A549 (cell line): Measurements from ENCODE around the gene BCOR. TPM values are rescaled to one million over a fixed set of nuclear protein-coding genes. Genes with fewer than 3 reads are reported as not detected.

ENCODE experiments used
- ATAC-seq, 2 experiments: fragments of 200-7000 bp in 1 of 2; fragments of >200 bp in 1 of 2; cut with Nextera tagmentation in 1 of 2; cut with Tn5 transposase in 1 of 2; 3 replicates each; pipeline versions ENCODE4 v1.8.0 to v1.9.1; 2018 to 2020; ENCODE audit warnings: mild to moderate bottlenecking in 1 of 2, moderate library complexity in 1 of 2
- CTCF ChIA-PET: fragments of 300-600 bp; sonication (Branson Sonifier 250); formaldehyde crosslinking; extraction: SDS; loops from one replicate; lab custom pipeline; 2021; ENCODE audit warnings: antibody characterized with exemption, inconsistent platforms; lab: Yijun Ruan, JAX
- POLR2A ChIA-PET: fragments of 350-600 bp; formaldehyde crosslinking; extraction: SDS; loops from one replicate; lab custom pipeline; 2021; ENCODE audit warnings: antibody characterized with exemption, inconsistent platforms; lab: Yijun Ruan, JAX
- DNase-seq, 2 experiments: peaks; one replicate each; pipeline versions ENCODE4 v3.0.0 to v3.0.0-alpha.2; 2011 to 2016; ENCODE audit warnings: low read depth in 1 of 2, low spot score in 1 of 2
- FAIRE-seq: peaks from 2 replicates; lab custom pipeline; 2011; peaks lifted over from hg19 to GRCh38; lab: Jason Lieb, UNC
- H3K27ac ChIP-seq, 2 experiments: fragments of >200 bp; sonication (Bioruptor Twin); formaldehyde crosslinking; 3 replicates each; pipeline ENCODE4 v1.5.1; 2016 to 2017
- H3K4me1 ChIP-seq: fragments of >200 bp; sonication (Bioruptor Twin); formaldehyde crosslinking; 3 replicates; pipeline ENCODE4 v1.6.1; 2016
- H3K4me2 ChIP-seq: fragments of >200 bp; sonication (Bioruptor Twin); formaldehyde crosslinking; 3 replicates; pipeline ENCODE4 v1.6.1; 2016
- H3K4me3 ChIP-seq: fragments of >200 bp; sonication (Bioruptor Twin); formaldehyde crosslinking; 3 replicates; pipeline ENCODE4 v1.5.1; 2016
- H3K9me3 ChIP-seq: fragments of >200 bp; sonication (Bioruptor Twin); formaldehyde crosslinking; 3 replicates; pipeline ENCODE4 v1.6.1; 2016
- BCL3 ChIP-seq: fragments of >200 bp; sonication (Bioruptor Twin); formaldehyde crosslinking; IDR thresholded peaks from 3 replicates; pipeline ENCODE4 v1.6.1; 2016
- CHD2 ChIP-seq: fragments of 150-350 bp; IDR thresholded peaks from 2 replicates; pipeline ENCODE4 v1.6.1; 2014; ENCODE audit warnings: low read length; ENCODE audit not compliant: partially characterized antibody
- CTCF ChIP-seq: fragments of >200 bp; sonication (Bioruptor Twin); formaldehyde crosslinking; IDR thresholded peaks from 3 replicates; pipeline ENCODE4 v1.5.1; 2016
- E2F6 ChIP-seq: IDR thresholded peaks from 2 replicates; pipeline ENCODE4 v1.6.1; 2012; ENCODE audit warnings: low read depth, borderline replicate concordance
- EHF ChIP-seq: fragments of 250-450 bp; sonication (Bioruptor Pico); IDR thresholded peaks from 2 replicates; pipeline ENCODE4 v1.5.0; 2020; ENCODE audit warnings: mild to moderate bottlenecking
- EHMT2 ChIP-seq: fragments of 200-600 bp; sonication (generic); IDR thresholded peaks from 2 replicates; pipeline ENCODE4 v1.6.1; 2016; ENCODE audit warnings: antibody characterized with exemption, low read depth, mild to moderate bottlenecking, moderate library complexity
- ESRRA ChIP-seq: fragments of 150-350 bp; IDR thresholded peaks from 2 replicates; pipeline ENCODE4 v1.6.1; 2014; ENCODE audit warnings: mild to moderate bottlenecking, low read length, borderline replicate concordance
- GATA3 ChIP-seq: IDR thresholded peaks from 2 replicates; pipeline ENCODE4 v1.6.1; 2012; ENCODE audit warnings: borderline replicate concordance
- HMGXB4 ChIP-seq: fragments of 250-450 bp; sonication (Bioruptor Pico); IDR thresholded peaks from 2 replicates; pipeline ENCODE4 v1.5.0; 2021; ENCODE audit warnings: mild to moderate bottlenecking, moderate library complexity, borderline replicate concordance
- HOXA7 ChIP-seq: fragments of 250-450 bp; sonication (Bioruptor Pico); IDR thresholded peaks from 2 replicates; pipeline ENCODE4 v1.5.0; 2020; ENCODE audit warnings: mild to moderate bottlenecking, moderate library complexity
- JUNB ChIP-seq: fragments of >200 bp; sonication (Bioruptor Twin); formaldehyde crosslinking; IDR thresholded peaks from 2 replicates; pipeline ENCODE4 v1.6.1; 2016
- KDM1A ChIP-seq: fragments of 200-600 bp; sonication (generic); IDR thresholded peaks from 2 replicates; pipeline ENCODE4 v1.6.1; 2016; ENCODE audit warnings: low read depth, mild to moderate bottlenecking
- MAZ ChIP-seq: fragments of 150-350 bp; IDR thresholded peaks from 2 replicates; pipeline ENCODE4 v1.6.1; 2014; ENCODE audit warnings: antibody characterized with exemption, low read depth, low read length, borderline replicate concordance
- NPAS2 ChIP-seq: fragments of 250-450 bp; sonication (Bioruptor Pico); IDR thresholded peaks from 2 replicates; pipeline ENCODE4 v1.8.0; 2022; ENCODE audit warnings: mild to moderate bottlenecking, moderate library complexity, borderline replicate concordance
- POLR2AphosphoS2 ChIP-seq: conservative IDR thresholded peaks from 2 replicates; pipeline ENCODE4 v1.6.1; 2012; ENCODE audit warnings: low read length, improper control_type of control experiment, inconsistent platforms
- RAD21 ChIP-seq, 2 experiments: fragments of >200 bp in 1 of 2; sonication (Bioruptor Twin) in 1 of 2; formaldehyde crosslinking in 1 of 2; IDR thresholded peaks in 1 of 2; conservative IDR thresholded peaks in 1 of 2; 2 replicates in 1 of 2; 3 replicates in 1 of 2; pipeline ENCODE4 v1.6.1; 2012 to 2018; ENCODE audit warnings: inconsistent platforms in 1 of 2
- RARB ChIP-seq: fragments of 250-450 bp; sonication (Bioruptor Pico); IDR thresholded peaks from 2 replicates; pipeline ENCODE4 v1.8.0; 2021; ENCODE audit warnings: mild to moderate bottlenecking, moderate library complexity
- RCOR1 ChIP-seq: fragments of 150-350 bp; IDR thresholded peaks from 2 replicates; pipeline ENCODE4 v1.6.1; 2014; ENCODE audit warnings: antibody characterized with exemption, low read length, low read depth
- RNF2 ChIP-seq: fragments of 200-600 bp; sonication (generic); IDR thresholded peaks from 2 replicates; pipeline ENCODE4 v1.6.1; 2016; ENCODE audit warnings: low read depth, mild to moderate bottlenecking, antibody characterized with exemption, moderate library complexity, borderline replicate concordance
- SREBF2 ChIP-seq: fragments of 450-650 bp; IDR thresholded peaks from 2 replicates; pipeline ENCODE4 v1.6.1; 2014; ENCODE audit warnings: mild to moderate bottlenecking, moderate library complexity
- TP53 ChIP-seq: fragments of 250-450 bp; sonication (Bioruptor Pico); IDR thresholded peaks from 2 replicates; pipeline ENCODE4 v1.5.0; 2021; ENCODE audit warnings: mild to moderate bottlenecking, moderate library complexity
- USF2 ChIP-seq: fragments of 450-650 bp; IDR thresholded peaks from 2 replicates; pipeline ENCODE4 v1.6.1; 2014; ENCODE audit warnings: antibody characterized with exemption
- ZC3H11A ChIP-seq: fragments of 450-650 bp; IDR thresholded peaks from 2 replicates; pipeline ENCODE4 v1.6.1; 2014; ENCODE audit warnings: antibody characterized with exemption, mild to moderate bottlenecking
- ZSCAN20 ChIP-seq: fragments of 250-450 bp; sonication (Bioruptor Pico); IDR thresholded peaks from 2 replicates; pipeline ENCODE4 v1.8.0; 2022; ENCODE audit warnings: mild to moderate bottlenecking, moderate library complexity
- WGBS: methylation state at CpG from one replicate; pipeline ENCODE4 v1.1.6; 2017; ENCODE audit errors: missing lambda C conversion rate; 5-methylcytosine and 5-hydroxymethylcytosine counted together
- polyA plus RNA-seq, 4 experiments: library from polyadenylated mRNA; depleted of rRNA in 3 of 4; stranded (reverse); fragments of >200 nt; fragmentation: RNase III in 1 of 4; extraction: RNeasy Plus Mini Kit Qiagen cat#74134 plus additional on column Dnase treatment in 1 of 4; gene quantifications; 2 replicates in 3 of 4; 3 replicates in 1 of 4; pipeline ENCODE4 v1.2.3, GENCODE V29; 2011 to 2017
- TF ChIP-seq, protein P1 (sequence below): IDR thresholded peaks from 2 replicates; pipeline ENCODE4 v1.6.1; 2012

The BCOR gene
- polyA plus RNA-seq, 2 of the 4 experiments (the other 2 are of a cell fraction), result 12.2 to 12.6 TPM

DNA sequence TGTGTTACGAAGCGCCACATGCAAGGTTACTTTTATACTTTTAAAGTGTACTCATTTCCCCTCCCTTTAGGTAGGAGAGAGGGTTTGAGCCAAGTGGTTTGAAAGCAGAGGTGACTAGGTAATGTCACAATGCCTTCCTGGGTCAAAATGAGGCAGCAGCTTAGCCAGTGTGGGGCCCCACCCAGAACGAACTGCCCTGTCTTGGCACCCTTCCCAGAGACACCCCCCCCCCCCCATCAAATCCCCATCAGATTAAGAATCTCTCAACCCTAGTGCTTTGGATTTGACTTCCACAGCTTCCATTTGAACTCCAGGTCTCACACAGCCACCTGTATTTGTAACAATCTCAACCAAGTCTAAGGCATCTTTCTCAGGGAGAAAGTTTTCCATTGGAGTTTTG is 31.1 kb downstream of the BCOR start (continued):
- no peak for TF ChIP-seq ESRRA
- TF ChIP-seq, protein P1, sequence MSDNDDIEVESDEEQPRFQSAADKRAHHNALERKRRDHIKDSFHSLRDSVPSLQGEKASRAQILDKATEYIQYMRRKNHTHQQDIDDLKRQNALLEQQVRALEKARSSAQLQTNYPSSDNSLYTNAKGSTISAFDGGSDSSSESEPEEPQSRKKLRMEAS, result no peak
- TF ChIP-seq TP53, result no peak
- TF ChIP-seq CHD2, result no peak
- no peak for TF ChIP-seq HOXA7 (CRISPR knock-in tag)

- TF ChIP-seq SREBF2 (no peak), RARB (CRISPR knock-in tag) (no peak), CHD2 (no peak), BCL3 (no peak), NPAS2 (no peak), CTCF (no peak), MAZ (no peak), KDM1A (no peak), USF2 (no peak), ZSCAN20 (CRISPR knock-in tag) (no peak), ZC3H11A (no peak), RAD21 (conservative IDR thresholded peaks at IDR 0.05 in 1 of 2, IDR thresholded peaks at IDR 0.05 in 1 of 2) (no peak), POLR2AphosphoS2 (no peak)
- ATAC-seq (no peak), FAIRE-seq (no peak), DNase-seq (no peak)
- ChIA-PET POLR2A (no interaction called here), CTCF (no interaction called here)
- Histone ChIP-seq H3K4me1 (0 out of 3 replicates have a peak, but pooled peaks cover 3% of the 10 kb centered on the region), H3K9me3 (no peaks in the 10 kb centered on the region), H3K4me2 (no peak overlapping the region), H3K27ac (no peak overlapping the region), H3K4me3 (no peak overlapping the region)
- WGBS, result 92% methylated on average over 14 of the region's 16 CpGs
These were observed 32.3 kb downstream of the BCOR start for GRCh38 chrX:40065296-40066046.

- Histone ChIP-seq H3K4me1 (0 out of 3 replicates have a peak, but pooled peaks cover 3% of the 10 kb centered on the region), H3K4me2 (no peak overlapping the region), H3K4me3 (no peak overlapping the region), H3K27ac (no peak overlapping the region), H3K9me3 (no peaks in the 10 kb centered on the region)
- no peak for ATAC-seq
- FAIRE-seq, result no peak
- TF ChIP-seq EHF (no peak), BCL3 (no peak), HMGXB4 (CRISPR knock-in tag) (no peak), GATA3 (no peak), JUNB (no peak), POLR2AphosphoS2 (no peak), ZSCAN20 (CRISPR knock-in tag) (no peak), CHD2 (no peak), RNF2 (no peak), RCOR1 (no peak), RAD21 (conservative IDR thresholded peaks at IDR 0.05 in 1 of 2, IDR thresholded peaks at IDR 0.05 in 1 of 2) (no peak), MAZ (no peak), NPAS2 (no peak), E2F6 (no peak), EHMT2 (no peak)
- no peak for DNase-seq
- POLR2A ChIA-PET, result no interaction called here
- CTCF ChIA-PET, result no interaction called here
- 96% methylated on average over 19 of the region's 25 CpGs for WGBS
These were observed 33.6 kb downstream of the BCOR start for GRCh38 chrX:40064055-40064597.
